SU-DHL-6 (cell line): Measurements from ENCODE around the gene NRG3.

Source experiments
- CTCF ChIP-seq: fragments of 200-600 bp; sonication (generic); IDR thresholded peaks from one replicate; pipeline ENCODE4 v1.5.1; 2017; ENCODE audit warnings: antibody characterized with exemption, mild to moderate bottlenecking, low read length, moderate library complexity; ENCODE audit not compliant: insufficient read depth, poor library complexity, severe bottlenecking
- EZH2phosphoT487 ChIP-seq: fragments of 200-600 bp; sonication (generic), shearing (Covaris generic); conservative IDR thresholded peaks from 2 replicates; pipeline ENCODE4 v1.6.1; 2018; ENCODE audit warnings: mild to moderate bottlenecking, antibody characterized with exemption, low read length, moderate library complexity, mixed read lengths

DNA sequence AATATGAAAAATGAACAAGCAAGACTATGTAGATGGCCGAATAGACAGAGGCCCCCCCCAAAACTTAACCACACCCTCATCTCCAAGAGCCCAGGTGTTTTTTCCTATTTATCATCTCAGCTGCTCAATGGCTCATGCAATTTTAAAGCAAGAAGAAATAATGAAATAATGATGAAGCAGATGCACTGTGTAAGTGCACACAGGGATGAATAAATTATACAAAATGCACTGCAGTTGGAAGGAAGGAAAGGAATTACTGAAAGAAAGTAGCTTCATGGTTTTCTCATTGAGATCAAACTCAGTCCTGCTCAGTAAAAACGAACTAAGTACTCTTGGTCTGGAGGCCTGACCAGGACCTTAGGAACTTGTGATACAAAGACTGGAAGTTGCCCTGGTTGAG lies 810.1 kb downstream of the NRG3 start:
- TF ChIP-seq CTCF, result no peak
- no peak for TF ChIP-seq EZH2phosphoT487
